Measurements from ENCODE around the gene PPFIBP2. TPM values are rescaled to one million over a fixed set of nuclear protein-coding genes. Genes with fewer than 3 reads are reported as not detected.

The PPFIBP2 gene
- total and polyA plus RNA-seq, 10 of the 15 experiments (the other 5 are each of a cell fraction or from before 2014, with no cell fraction given): 17.3 to 56.3 (median 39.2) TPM

DNA sequence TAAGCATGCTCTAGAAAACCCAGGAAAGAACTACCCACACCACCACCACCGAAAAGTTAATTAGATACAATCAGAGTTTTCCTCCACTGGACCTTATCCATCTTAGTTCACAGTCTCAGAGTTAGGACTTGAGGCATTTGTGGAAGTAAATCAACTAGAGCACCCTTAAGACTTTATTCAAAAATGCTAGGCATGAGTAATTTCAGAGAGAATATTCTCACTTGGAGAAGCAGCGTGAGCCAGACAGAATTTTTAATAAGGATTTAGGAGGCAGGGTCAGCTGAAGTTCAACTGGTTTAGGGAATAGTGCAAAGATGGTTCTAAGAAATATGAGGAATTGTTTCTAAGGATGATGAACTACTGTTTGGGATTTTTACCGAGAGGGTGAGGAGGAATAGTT lies 29.7 kb upstream of the PPFIBP2 start (continued):
- TF ChIP-seq, protein P1, sequence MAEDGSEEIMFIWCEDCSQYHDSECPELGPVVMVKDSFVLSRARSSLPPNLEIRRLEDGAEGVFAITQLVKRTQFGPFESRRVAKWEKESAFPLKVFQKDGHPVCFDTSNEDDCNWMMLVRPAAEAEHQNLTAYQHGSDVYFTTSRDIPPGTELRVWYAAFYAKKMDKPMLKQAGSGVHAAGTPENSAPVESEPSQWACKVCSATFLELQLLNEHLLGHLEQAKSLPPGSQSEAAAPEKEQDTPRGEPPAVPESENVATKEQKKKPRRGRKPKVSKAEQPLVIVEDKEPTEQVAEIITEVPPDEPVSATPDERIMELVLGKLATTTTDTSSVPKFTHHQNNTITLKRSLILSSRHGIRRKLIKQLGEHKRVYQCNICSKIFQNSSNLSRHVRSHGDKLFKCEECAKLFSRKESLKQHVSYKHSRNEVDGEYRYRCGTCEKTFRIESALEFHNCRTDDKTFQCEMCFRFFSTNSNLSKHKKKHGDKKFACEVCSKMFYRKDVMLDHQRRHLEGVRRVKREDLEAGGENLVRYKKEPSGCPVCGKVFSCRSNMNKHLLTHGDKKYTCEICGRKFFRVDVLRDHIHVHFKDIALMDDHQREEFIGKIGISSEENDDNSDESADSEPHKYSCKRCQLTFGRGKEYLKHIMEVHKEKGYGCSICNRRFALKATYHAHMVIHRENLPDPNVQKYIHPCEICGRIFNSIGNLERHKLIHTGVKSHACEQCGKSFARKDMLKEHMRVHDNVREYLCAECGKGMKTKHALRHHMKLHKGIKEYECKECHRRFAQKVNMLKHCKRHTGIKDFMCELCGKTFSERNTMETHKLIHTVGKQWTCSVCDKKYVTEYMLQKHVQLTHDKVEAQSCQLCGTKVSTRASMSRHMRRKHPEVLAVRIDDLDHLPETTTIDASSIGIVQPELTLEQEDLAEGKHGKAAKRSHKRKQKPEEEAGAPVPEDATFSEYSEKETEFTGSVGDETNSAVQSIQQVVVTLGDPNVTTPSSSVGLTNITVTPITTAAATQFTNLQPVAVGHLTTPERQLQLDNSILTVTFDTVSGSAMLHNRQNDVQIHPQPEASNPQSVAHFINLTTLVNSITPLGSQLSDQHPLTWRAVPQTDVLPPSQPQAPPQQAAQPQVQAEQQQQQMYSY (CRISPR knock-in tag; IDR thresholded peaks at IDR 0.05): no peak
- TF ChIP-seq SIN3A (IDR thresholded peaks at IDR 0.05; ENCODE audit: low read depth, low read length) (no peak), ATF2 (IDR thresholded peaks at IDR 0.05; ENCODE audit: low read length) (no peak)

- Histone ChIP-seq H3K9ac (ENCODE audit: control insufficient read depth, insufficient read depth, low read length) (no peak overlapping the region), H3K27me3 (replicated peaks in 1 of 2; ENCODE audit: control insufficient read depth in 2 of 2, insufficient read depth in 2 of 2, low read length in 1 of 2) (no peaks in the 10 kb centered on the region), H3K4me3 (no peak overlapping the region), H3K36me3 (ENCODE audit: control insufficient read depth in 2 of 2, insufficient read depth in 2 of 2, low read length in 1 of 2) (no peaks in the 10 kb centered on the region), H3K4me2 (ENCODE audit: control insufficient read depth, insufficient read depth) (no peak overlapping the region), H3K9me3 (replicated peaks; ENCODE audit: control insufficient read depth, insufficient read depth, low read length) (no peaks in the 10 kb centered on the region), H3K27ac (ENCODE audit: control insufficient read depth, insufficient read depth) (no peak overlapping the region), H3K4me1 (ENCODE audit: control insufficient read depth, insufficient read depth, low read length) (no peaks in the 10 kb centered on the region), H3K79me2 (ENCODE audit: control insufficient read depth, insufficient read depth, low read length) (no peaks in the 10 kb centered on the region), H2AFZ (ENCODE audit: control insufficient read depth, low read depth, low read length) (no peak overlapping the region), H4K20me1 (ENCODE audit: control insufficient read depth, insufficient read depth) (no peaks in the 10 kb centered on the region)
- no peak for DNase-seq (ENCODE audit: low read depth, low spot score)
- no TSS peak for BruUV-seq (replicated peaks)
- no peak for TF ChIP-seq EED (IDR thresholded peaks at IDR 0.05; ENCODE audit: low read depth)
- TF ChIP-seq RAD51 (IDR thresholded peaks at IDR 0.05): no peak
- no peak for TF ChIP-seq RB1 (IDR thresholded peaks at IDR 0.05; ENCODE audit: borderline replicate concordance)
- TF ChIP-seq MAX (IDR thresholded peaks at IDR 0.05; ENCODE audit: low read depth, low read length): no peak
- TF ChIP-seq MEF2A (IDR thresholded peaks at IDR 0.05; ENCODE audit: insufficient read depth, low read depth, low read length): no peak
- no peak for TF ChIP-seq TAF1 (IDR thresholded peaks at IDR 0.05; ENCODE audit: borderline replicate concordance, low read depth, low read length)
- FAIRE-seq: no peak
- ChIA-PET POLR2A (no interaction called here), SMC1A (ENCODE audit: uncharacterized antibody, unreplicated experiment) (interaction anchor here (1.5 to 2.2 kb wide), 2 partner anchors 15 to 31 kb away, joined by 5 read pairs; no protein-coding TSS in a partner anchor), CTCF (interaction anchor here (1.3 to 1.6 kb wide), 2 partner anchors 11 to 37 kb away, joined by 3 to 4 read pairs; no protein-coding TSS in a partner anchor), RAD21 (ENCODE audit: unreplicated experiment) (no interaction called here)
- WGBS (ENCODE audit: insufficient coverage, insufficient replicate concordance, low lambda C conversion rate, missing lambda C conversion rate): 66% methylated on average over 3 of the region's 3 CpGs
- in situ Hi-C loops (cut with MboI) (no loop called here), intact Hi-C loops (cut with micrococcal nuclease; ENCODE audit: unreplicated experiment) (no loop called here)
- ATAC-seq: no peak
Measured at GRCh38 chr11:7484645-7485044, 29.2 kb upstream of the PPFIBP2 start.

Measured in GM12878 (cell line).